Stimulated activated CD4-positive, alpha-beta T cell treated with anti-CD3 and anti-CD28 coated beads, Interleukin-15, amount 100 ng/mL, for 1 hour (primary cell): Measurements from ENCODE around the gene SNX3.
"Not testable (repeated sequence)": the region's sequence is repeated elsewhere in the genome, so short reads cannot be mapped to it uniquely, and the experiment has no call there.

Source experiments
- DNase-seq, 2 donors: peaks; one replicate each; pipeline ENCODE4 v3.0.0-alpha.2; 2020; ENCODE audit warnings: low read depth in 1 of 2, low spot score in 1 of 2

Gene SNX3

DNA sequence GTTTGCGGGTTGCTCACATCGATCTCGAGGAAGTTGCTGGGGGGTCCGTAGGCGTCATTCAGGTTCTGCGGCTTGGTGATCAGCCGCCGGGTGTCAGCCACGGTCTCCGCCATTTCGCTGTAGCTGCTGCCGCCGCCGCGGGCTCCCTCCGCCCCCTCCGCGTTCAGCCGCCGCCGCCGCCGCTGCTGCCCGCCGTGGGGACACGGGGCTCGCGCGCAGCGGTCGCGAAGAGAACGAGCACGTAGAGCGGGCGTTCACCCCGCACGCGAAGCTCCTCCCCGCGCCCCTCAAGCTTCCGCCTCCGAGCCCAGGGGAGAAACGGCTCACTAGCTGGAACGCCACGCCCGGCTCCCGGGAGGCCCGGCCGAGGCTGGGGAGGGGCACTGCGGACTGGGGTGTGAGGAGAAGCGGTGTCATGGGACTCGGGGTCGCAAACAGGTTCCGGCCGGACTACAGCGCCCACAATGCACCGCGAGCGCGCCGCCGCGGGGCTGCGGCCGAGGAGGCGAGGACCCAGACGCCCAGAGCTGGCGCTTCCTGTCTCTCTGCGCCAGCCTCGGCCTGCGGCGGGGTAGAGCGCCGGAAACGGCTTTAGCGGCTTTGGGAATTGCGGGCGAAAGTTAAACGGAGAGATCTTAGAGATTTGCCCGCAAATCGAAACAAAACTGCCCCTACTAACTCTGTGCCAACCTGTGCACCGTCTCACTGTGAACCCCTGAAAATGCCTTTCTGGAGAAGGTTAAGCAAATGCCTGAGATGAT, at the start of gene SNX3:
SNX3 (minus strand) TSS at position 232 of the 761 bp plus-strand sequence; CDS start at position 113, 119 bp downstream.
- DNase-seq = peak; percentile 79 to 81

DNA sequence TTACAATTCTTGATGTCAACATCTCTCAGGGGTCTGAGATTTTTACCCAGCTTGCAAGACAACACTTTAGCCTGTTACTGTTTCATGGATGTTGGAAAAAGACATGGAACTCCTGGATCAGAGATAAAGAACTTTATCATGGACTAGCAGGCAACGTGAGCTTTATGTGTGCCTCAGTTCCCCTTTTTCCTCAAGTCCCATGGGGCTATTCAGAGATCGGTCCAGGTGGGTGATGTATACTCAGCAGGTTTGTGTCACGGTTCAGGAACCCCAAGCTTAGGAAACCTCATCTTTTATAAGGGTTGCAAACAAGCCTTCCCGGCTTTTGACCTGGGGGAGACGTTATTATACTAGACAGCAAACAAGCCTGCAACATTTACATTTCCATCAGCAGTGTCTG, 49.0 kb upstream of the SNX3 start:
- no peak for DNase-seq

DNA sequence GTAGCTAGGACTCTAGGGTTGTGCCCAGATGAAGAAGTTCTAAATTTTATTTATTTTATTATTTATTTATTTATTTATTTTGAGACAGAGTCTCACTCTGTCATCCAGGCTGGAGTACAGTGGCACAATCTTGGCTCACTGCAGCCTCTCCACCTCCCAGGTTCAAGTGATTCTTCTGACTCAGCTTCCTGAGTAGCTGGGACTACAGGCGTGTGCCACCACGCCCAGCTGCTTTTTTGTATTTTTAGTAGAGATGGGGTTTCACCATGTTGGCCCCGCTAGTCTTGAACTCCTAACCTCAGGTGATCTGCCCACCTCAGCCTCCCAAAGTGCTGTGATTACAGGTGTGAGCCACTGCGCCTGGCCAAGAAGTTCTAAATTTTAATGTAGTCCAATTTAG, 47.8 kb upstream of the SNX3 start:
- not testable (repeated sequence) for DNase-seq

DNA sequence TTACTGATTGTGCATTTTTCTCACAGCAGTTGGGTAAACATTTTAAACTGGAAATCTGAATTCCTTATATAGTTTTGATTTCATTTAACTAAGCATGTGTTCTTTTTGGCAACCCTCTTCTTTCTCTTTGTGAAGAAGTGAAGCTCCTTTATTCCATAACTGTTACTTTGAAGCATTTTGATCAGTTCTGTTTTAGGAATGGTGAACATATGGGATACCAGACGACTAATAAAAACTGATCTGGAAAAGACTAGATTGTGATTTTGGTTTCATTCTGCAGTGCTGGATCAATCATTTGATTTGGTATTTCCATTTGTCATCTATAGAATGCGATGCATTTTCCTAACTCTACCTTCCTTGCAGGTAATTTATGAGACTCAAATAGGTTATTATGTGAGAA, 43.8 kb upstream of the SNX3 start:
- no peak for DNase-seq

DNA sequence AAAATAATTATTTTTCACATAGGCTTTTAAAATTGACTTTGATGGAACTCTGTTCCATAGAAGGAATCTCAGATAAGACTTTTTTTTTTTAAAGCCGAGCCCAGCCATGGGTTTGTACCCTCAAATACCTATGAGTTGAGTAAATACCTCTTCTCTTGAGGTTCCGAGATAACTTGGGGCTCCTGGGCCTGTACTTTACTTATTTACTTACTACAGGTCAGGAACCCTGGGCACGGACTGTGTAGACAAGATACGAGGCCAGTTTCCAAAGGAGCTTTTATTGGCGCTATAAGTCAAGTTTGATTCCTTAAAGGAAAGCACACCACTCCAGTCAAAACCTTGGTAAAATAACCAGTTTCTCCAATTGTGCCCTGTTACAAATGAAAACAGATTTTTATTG, 41.5 kb upstream of the SNX3 start:
- DNase-seq = no peak

DNA sequence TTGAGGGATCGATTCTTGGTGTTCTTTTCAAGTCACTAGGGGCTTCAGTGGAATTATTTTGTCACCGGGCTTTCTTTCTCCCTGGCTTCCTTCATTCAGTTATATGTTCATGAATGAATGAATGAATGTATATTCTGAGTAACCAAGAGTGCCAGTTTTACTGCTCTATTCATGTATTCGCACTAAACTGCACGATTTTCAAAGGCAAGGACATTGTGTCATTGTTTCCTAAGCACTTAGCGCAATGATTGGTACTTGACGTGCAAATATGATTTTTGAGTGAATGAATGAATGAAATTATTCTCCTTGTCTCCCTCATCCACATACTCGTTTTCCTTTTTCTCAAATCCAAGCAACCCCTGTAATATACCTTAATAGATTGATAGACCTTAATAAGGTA, 34.8 kb upstream of the SNX3 start:
- DNase-seq = no peak

DNA sequence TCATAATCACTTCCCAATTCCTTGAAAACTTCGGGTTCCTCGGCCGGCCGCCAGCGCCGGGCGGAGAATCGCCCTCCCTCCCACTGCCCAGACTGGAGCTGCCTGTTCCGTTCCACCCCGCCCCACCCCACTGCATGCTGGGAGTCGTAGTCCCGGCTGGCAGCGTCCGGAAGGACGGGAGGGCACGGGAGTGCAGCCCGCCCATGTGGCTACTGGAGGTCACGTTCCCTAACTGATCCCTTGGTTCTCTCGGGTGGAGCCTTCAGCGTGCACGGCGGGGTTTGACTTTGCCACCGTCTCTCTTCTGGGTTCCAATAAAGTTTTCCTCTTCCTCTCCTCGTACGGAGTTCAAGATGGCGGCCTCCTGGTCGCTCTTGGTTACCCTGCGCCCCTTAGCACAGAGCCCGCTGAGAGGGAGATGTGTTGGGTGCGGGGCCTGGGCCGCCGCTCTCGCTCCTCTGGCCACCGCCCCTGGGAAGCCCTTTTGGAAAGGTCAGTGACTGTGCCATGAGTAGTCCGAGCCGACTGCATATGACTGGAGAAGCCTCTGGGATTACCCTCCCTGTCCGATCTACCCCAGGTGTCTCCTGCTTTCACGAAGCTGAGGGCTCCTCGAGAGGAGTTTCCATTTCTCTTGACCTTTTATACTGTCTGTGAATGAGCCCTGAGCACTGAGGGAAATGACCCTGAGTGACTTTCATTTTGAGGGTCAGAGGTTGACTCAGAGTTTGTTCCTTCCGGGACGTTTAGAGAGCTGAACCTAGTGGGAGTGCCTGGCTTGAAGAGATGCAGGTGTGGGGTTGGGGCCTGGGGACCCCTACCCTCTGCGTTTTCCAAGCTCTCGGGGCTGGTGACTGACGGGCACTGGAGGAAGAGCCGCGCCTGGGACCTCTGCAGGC, 34.1 kb upstream of the SNX3 start, which contains the start of gene AFG1L:
AFG1L (plus strand) TSS at position 328 of the 899 bp plus-strand sequence; CDS start at position 354, 26 bp downstream.
- peak; percentile 72 to 78 for DNase-seq

DNA sequence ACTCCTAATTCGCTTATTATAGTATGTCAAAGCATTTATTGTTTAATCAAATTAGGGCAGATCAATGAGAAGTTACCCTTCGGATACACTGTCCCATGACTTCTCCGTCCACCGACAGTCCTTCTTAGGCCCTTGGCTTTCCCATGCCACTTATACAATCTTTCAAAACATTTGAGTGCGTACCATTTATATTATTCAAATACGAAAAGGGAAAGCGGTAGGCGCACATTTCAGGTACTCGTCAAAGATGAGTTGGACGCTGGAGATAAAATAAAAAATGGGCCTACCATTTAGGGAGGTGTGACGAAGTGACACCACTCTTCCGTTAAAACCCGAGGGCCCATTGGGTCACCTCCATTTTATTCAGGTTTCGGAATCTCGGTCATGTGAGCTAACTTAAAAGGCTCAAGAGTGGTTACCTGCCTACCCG, 33.5 kb upstream of the SNX3 start:
- DNase-seq = no peak

DNA sequence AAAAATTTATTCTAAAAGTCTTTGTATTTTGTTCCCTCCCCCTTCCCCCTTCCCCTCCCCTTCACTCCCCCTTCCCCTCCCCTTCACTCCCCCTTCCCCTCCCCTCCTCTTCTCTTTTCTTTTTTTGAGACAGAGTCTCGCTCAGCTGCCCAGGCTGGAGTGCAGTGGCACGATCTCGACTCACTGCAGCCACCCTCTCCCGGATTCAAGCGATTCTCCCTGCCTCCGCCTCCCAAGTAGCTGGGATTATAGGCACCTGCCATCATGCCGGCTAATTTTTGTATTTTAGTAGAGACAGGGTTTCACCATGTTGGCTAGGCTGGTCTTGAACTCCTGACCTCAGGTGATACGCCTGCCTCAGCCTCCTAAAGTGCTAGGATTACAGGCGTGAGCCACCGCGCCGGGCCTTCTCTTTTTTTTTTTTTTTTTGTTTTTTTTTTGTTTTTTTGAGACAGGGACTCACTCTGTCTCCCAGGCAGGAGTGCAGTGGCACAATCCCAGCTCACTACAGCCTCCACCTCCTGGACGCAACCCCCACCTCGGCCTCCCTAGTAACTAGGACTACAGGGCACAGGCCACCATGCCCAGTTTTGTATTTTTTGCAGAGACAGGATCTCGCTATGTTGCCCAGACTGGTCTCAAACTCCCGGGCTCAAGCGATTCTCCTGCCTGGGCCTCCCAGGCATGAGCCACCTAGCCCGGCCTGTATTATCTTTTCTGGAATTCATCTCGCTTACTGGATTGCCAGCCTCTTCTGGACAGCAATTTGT, 32.9 kb upstream of the SNX3 start:
- DNase-seq = no peak

DNA sequence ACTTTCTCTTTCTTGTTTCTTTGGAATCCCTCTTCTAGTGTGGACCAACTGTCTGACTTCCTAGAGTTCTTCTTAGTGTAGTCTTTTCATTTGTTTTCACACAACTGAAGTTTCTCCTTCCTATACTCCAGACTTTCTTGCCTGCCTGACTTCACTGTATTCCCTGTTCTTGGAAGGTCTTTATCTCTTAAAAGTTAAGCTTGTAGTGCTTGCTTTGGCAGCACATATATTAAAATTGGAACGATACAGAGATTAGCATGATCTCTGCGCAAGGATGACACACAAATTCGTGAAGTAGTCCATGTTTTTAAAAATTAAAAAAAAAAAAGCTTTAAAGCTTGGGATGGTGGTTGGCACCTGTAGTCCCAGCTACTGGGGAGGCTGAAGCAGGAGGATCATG, 31.7 kb upstream of the SNX3 start:
- not testable (repeated sequence) for DNase-seq

DNA sequence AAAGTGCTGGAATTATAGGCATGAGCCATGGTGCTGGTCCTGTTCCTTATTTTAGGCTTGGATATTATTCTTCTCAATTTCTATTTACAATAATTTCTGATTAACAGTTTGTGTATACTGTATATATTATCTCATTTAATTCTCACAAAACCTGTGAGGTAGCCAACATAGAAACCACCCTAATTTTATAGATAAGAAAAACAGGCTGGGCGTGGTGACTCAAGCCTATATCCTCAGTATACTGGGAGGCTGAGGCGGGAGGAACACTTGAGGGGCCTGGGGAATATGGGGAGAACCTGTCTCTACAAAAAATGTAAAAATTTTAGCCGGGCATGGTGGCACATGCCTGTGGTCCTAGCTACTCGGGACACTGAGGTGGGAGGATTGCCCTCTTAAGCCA, 30.3 kb upstream of the SNX3 start:
- no peak for DNase-seq

DNA sequence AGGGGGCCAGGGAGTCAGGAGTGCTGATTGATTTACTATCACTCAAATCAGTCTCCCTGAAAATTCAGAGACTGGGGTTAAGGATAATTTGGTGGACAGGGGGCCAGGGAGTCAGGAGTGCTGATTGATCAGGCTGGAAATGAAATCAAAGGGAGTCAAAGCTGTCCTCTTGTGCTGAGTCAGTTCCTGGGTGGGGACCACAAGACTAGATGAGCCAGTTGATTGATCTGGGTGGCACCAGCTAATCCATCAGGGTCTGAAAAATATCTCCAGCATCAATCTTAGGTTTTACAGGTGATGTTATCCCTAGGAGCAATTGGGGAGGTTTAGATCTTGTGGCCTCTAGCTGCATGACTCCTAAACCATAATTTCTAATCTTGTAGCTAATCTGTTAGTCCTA, 27.9 kb upstream of the SNX3 start:
- no peak for DNase-seq

DNA sequence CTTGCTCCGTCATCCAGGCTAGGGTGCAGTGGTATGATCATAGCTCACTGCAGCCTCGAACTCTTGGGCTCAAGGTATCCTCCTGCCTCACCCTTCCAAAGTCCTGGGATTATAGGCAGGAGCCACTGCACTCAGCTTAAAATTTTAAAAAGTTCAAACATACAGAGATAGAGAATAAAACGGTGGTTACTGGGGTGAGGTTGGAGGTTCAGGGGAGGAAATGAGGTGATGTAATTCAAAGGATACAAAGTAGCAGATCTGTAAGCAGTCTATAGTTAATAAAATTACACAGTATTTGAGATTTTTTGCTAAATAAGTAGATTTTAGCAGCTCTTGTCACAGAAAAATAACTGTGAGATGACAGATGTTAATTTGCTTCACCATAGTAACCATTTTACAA, 26.5 kb upstream of the SNX3 start:
- no peak for DNase-seq

DNA sequence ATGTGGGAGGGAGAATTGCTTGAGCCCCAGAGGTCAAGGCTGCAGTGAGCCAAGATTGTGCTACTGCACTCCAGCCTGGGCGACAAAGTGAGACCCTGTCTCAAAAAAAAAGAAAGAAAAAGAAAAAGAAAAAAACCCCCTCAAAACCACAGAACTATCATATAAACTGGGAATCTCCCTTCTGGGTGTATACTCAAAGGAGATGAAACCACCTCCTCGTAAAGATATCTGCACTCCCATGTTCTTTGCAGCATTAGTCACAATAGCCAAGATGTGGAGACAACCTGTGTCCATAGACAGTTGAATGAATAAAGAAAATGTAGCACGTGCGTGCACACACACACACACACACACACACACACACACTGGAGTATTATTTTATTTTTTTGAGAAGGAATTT, 25.5 kb upstream of the SNX3 start:
- DNase-seq = no peak

DNA sequence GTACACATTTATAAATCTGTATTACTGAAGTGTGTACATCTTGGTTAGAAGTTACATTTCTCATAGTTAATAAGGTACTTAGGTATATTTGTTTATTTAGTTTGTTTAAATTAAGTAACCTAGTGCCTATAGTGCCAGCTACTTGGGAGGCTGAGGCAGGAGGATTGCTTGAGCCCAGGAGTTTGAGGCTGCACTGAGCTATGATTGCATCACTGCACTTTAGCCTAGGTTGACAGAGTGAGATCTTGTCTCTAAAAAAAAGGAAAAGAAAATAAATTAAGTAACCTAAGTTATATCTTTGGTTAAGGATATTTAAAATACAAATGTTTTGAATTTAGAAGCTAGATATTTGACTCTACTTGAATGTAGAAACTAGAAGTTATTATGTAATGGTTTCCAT, 24.5 kb upstream of the SNX3 start:
- DNase-seq = no peak

DNA sequence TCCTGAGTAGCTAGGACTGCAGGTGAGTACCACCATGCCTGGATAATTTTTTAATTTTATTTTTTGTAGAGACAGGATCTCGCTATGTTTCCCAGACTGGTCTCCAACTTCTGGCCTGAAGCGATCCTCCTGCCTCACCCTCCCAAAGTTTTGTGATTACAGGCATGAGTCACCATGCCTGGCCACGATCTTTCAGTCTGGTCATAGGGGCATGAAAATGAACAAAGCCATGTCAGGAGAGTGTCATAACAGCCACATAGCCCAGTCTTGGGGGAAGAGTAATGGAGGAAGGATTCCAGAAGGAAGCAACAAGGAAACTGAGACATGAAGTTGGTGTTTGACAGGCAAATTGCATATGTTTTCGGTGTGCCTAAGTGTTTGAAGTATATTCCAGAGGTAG, 17.0 kb upstream of the SNX3 start:
- DNase-seq = no peak

DNA sequence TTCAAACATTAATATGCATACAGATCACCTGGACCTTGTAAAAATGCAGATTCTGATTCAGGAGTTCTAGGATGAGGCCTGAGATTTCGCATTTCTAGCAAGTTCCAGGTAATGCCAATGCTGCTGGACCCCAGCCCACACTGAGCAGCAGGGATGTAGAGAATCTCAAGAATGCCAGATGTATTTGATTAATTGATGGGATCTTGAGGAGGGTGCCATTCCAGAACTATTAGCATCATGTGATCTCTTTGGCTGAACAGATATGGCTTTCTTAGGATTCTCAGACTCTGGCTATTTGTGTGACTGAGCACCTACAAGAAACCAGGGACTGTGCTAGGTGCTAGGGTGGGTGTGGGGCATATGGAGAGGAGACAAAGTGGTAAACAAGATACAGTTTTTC, 16.5 kb upstream of the SNX3 start:
- DNase-seq = no peak

DNA sequence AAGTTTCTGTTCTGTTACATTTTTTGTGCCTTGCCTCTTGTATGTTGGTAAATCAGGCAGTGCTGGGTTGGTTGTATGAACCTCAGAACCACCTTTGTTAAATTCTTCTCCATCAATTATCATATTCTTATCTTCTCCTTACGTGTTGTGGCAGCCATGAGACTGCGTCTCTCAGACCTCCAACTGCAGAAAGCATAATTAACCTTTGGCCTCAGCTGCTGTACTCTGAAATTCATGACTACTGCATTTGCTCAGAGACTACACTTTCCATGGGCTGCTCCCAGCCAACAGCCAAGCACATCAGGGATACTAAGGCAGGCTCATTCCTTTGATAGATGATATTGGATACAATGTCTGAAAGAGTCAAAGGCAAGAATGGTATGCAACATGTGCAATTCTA, 15.1 kb upstream of the SNX3 start:
- DNase-seq = no peak

DNA sequence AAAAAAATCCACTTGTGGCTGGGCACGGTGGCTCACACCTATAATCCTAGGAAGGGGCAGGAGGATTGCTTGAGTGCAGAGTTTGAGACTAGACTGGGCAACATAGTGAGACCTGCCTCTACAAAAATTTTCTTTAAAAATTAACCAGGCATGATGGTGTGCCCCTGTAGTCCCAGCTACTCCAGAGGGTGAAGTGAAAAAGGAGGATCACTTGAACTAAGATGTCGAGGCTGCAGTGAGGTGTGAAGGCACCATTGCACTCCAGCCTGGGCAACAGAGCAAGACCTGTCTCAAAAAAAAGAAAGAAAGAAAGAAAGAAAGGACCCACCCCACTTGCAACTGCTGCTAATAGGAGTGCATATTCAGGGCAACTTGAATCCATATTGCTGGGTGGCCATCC, 13.7 kb upstream of the SNX3 start:
- no peak for DNase-seq

DNA sequence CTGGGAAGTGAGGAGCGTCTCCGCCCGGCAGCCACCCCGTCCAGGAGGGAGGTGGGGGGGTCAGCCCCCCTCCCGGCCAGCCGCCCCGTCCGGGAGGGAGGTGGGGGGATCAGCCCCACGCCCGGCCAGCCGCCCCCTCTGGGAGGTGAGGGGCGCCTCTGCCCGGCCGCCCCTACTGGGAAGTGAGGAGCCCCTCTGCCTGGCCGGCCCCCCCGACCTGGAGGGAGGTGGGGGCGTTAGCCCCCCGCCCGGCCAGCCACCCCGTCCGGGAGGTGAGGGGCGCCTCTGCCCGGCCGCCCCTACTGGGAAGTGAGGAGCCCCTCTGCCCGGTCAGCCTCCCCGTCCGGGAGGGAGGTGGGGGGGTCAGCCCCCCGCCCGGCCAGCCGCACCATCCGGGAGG, 9.1 kb upstream of the SNX3 start:
- DNase-seq = not testable (repeated sequence)

DNA sequence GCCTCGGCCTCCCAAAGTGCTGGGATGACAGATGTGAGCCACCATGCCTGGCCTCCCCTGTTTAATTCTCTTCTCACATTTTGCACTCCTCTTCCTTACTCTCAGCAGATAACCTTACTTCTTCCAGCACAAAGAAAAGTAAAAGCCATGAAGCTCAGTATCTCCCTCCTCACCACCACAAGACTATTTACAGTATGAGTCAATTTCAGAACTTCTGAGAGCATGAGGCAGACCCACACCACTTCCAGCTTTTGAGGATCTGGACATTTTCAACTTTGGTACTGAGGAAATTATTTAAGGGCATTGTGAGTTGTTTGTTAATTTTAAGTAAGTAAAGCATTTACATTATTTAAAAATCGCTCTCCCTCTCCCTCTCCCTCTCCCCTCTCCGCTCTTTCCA, 8.0 kb upstream of the SNX3 start:
- no peak for DNase-seq

DNA sequence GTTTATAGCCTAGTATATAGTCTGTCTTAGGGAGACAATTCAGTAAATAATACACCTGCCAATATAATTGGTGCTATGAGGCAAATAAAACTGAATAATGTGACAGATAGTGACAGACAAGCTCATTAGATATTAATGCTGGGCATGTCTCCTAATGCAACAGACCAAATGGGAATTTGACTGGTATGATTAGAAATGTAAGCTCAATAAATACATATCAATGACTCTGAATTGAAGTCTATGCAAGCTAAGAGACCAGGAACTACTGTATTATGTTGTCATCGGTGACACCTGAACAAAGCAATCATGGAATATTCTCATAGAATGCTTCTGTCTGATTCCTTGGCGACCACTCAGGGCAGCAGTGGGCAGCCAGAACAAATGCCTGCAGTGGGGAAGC, 2.5 kb upstream of the SNX3 start:
- no peak for DNase-seq
